Osteocyte (in vitro differentiated cells): ENCODE measurements around the gene ZNF141. TPM values are rescaled to one million over a fixed set of nuclear protein-coding genes. Genes with fewer than 3 reads are reported as not detected.

Experiments used
- DNase-seq: peaks from one replicate; pipeline ENCODE4 v3.0.0; 2021; ENCODE audit warnings: mixed read lengths; ENCODE audit not compliant: unreplicated experiment; ENCODE audit errors: extremely low spot score
- H3K27ac Mint-ChIP-seq: one replicate; pipeline ENCODE4 v1.8.0; 2021; ENCODE audit warnings: mild to moderate bottlenecking, mixed read lengths; ENCODE audit not compliant: unreplicated experiment
- H3K27me3 Mint-ChIP-seq: one replicate; pipeline ENCODE4 v1.8.0; 2021; ENCODE audit warnings: mixed read lengths; ENCODE audit not compliant: unreplicated experiment
- H3K36me3 Mint-ChIP-seq: one replicate; pipeline ENCODE4 v1.8.0; 2021; ENCODE audit warnings: mixed read lengths; ENCODE audit not compliant: unreplicated experiment
- H3K4me1 Mint-ChIP-seq: one replicate; pipeline ENCODE4 v1.8.0; 2021; ENCODE audit warnings: mixed read lengths; ENCODE audit not compliant: unreplicated experiment
- H3K4me3 Mint-ChIP-seq: one replicate; pipeline ENCODE4 v1.8.0; 2021; ENCODE audit warnings: mild to moderate bottlenecking, moderate library complexity, mixed read lengths; ENCODE audit not compliant: unreplicated experiment
- H3K9me3 Mint-ChIP-seq: one replicate; pipeline ENCODE4 v1.8.0; 2021; ENCODE audit warnings: mixed read lengths; ENCODE audit not compliant: unreplicated experiment
- total RNA-seq: library from RNA; stranded (reverse); gene quantifications from 2 replicates; pipeline ENCODE4 v1.2.1, GENCODE V29; 2021
- TF ChIP-seq, protein P1 (sequence below): fragments of 200-600 bp; sonication (generic); IDR thresholded peaks from 2 replicates; pipeline ENCODE4 v1.5.0; 2021; ENCODE audit warnings: antibody characterized with exemption, mild to moderate bottlenecking, moderate library complexity

Gene ZNF141
- total RNA-seq, 1 donor from 2014 or later, result 12.6 TPM

DNA sequence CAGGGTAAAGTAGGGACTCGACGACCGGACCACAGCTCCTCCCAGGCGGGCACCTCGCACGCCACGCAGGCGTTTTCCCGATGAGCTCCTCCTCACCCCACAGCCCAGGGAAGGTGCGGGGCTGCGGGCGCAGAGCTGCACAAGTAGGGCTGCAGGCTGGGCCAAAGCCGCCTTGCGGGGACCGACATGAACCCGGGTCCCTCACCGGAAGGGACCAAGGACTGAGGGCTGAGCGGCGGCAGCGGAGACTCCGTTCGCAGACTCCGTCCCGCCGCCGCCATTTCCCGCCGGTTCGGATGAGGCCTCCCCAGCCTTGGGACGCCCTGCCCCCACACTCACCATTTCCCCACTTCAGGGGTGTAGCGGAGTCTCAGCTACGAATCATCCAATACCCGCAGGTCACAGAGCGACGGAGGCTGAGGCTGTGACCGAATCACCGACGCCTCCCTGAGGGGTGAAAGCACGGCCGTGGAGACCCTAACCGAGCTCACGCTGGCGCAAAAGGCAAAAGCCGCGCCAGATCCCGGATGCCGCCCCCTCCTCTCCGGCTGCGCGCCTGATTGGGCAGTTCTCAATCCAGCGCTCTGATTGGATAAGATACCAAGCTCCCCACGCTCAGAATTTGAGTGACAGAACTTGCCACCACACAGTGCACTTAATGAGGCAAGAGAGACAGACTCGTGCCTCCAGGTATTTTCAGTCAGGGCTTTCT is 32.5 kb upstream of the ZNF141 start, which contains the start of gene ZNF732:
ZNF732 (minus strand) TSS at position 506 of the 712 bp plus-strand sequence; CDS start at position 342, 164 bp downstream.
- Mint-ChIP-seq H3K27me3 (no peaks in the 10 kb centered on the region), H3K36me3 (peaks cover 2% of the 10 kb centered on the region), H3K9me3 (peaks cover 15% of the 10 kb centered on the region), H3K4me3 (peak within 1 kb of the TSS; percentile 79), H3K4me1 (peaks cover 6% of the 10 kb centered on the region), H3K27ac (no peak within 1 kb of the TSS)
- peak; percentile 84 for DNase-seq
- TF ChIP-seq, protein P1, sequence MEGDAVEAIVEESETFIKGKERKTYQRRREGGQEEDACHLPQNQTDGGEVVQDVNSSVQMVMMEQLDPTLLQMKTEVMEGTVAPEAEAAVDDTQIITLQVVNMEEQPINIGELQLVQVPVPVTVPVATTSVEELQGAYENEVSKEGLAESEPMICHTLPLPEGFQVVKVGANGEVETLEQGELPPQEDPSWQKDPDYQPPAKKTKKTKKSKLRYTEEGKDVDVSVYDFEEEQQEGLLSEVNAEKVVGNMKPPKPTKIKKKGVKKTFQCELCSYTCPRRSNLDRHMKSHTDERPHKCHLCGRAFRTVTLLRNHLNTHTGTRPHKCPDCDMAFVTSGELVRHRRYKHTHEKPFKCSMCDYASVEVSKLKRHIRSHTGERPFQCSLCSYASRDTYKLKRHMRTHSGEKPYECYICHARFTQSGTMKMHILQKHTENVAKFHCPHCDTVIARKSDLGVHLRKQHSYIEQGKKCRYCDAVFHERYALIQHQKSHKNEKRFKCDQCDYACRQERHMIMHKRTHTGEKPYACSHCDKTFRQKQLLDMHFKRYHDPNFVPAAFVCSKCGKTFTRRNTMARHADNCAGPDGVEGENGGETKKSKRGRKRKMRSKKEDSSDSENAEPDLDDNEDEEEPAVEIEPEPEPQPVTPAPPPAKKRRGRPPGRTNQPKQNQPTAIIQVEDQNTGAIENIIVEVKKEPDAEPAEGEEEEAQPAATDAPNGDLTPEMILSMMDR, result no peak

GRCh38 chr4:306551-306961 is 31.1 kb upstream of the ZNF141 start:
- TF ChIP-seq, protein P1, result no peak
- Mint-ChIP-seq H3K27me3 (no peaks in the 10 kb centered on the region), H3K36me3 (peaks cover 2% of the 10 kb centered on the region), H3K27ac (no peak overlapping the region), H3K9me3 (peaks cover 15% of the 10 kb centered on the region), H3K4me3 (no peak overlapping the region), H3K4me1 (peaks cover 6% of the 10 kb centered on the region)
- DNase-seq, result no peak

GRCh38 chr4:309807-310206 is 27.8 kb upstream of the ZNF141 start:
- H3K4me3 Mint-ChIP-seq, result no peak overlapping the region
- TF ChIP-seq, protein P1, result no peak
- H3K36me3 Mint-ChIP-seq, result no peaks in the 10 kb centered on the region
- no peak overlapping the region for H3K27ac Mint-ChIP-seq
- DNase-seq, result no peak
- peaks cover under 1% of the 10 kb centered on the region for H3K4me1 Mint-ChIP-seq
- H3K9me3 Mint-ChIP-seq, result peaks cover 12% of the 10 kb centered on the region
- H3K27me3 Mint-ChIP-seq, result no peaks in the 10 kb centered on the region

DNA sequence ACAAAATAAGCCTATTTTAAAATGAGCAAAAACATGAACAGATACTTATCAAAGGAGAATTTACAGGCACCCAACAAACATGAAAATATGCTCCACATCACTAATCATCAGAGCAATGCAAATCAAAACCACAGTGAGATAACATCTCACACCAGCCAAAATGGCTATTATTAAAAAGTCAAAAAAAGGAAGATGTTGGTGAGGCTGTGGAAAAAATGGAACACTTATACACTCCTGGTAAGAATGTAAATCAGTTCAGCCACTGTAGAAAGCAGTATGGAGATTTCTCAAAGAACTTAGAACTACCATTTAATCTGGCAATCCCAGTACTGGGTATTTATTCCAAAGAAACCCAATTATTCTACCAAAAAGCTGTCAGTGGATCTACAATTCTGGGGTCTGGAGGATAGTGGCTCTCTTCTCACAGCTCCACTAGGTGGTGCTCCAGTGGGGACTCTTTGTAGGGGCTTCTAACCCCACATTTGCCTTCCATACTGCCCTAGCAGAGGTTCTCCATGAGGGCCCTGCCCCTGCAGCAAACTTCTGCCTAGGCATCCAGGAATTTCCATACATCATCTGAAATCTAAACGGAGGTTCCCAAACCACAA is 23.2 kb upstream of the ZNF141 start:
- H3K4me3 Mint-ChIP-seq, result no peak overlapping the region
- no peak for DNase-seq
- peaks cover 26% of the 10 kb centered on the region for H3K9me3 Mint-ChIP-seq
- H3K27ac Mint-ChIP-seq, result no peak overlapping the region
- H3K36me3 Mint-ChIP-seq, result no peaks in the 10 kb centered on the region
- H3K4me1 Mint-ChIP-seq, result no peaks in the 10 kb centered on the region
- TF ChIP-seq, protein P1, result no peak
- no peaks in the 10 kb centered on the region for H3K27me3 Mint-ChIP-seq

DNA sequence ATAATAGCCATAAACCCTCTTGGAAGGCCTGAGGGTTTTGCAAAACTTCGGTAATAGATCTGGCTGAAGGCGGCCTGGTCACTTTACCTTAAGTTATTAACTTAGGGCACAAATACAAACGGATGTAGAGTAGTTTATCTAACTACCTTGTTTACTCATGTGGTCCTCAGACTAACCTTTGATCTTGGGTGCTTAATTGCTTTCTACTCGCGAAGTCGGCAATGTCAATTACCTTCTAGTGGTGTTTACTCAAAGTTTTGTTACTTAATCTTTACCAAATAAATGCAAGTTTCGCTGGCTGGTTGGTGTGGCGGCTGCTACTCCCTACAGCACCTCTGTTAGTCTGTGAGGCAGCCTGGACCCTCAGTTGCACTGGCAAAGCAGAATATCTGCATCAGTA is 8.9 kb upstream of the ZNF141 start:
- Mint-ChIP-seq H3K27me3 (no peaks in the 10 kb centered on the region), H3K4me1 (no peaks in the 10 kb centered on the region), H3K4me3 (no peak overlapping the region), H3K9me3 (peaks cover 21% of the 10 kb centered on the region), H3K27ac (no peak overlapping the region), H3K36me3 (peaks cover 3% of the 10 kb centered on the region)
- DNase-seq, result no peak
- TF ChIP-seq, protein P1, result no peak
